Skin epidermis (tissue), 12 donors: Measurements from ENCODE around the gene NOS1.
"Not testable (repeated sequence)": the region's sequence is repeated elsewhere in the genome, so short reads cannot be mapped to it uniquely, and the experiment has no call there.

Experiments
- H3K27ac ChIP-seq, 21 experiments: fragments of 200-600 bp; sonication (generic) in 11 of 21; one replicate each; pipeline ENCODE4 v1.5.0; 2020; ENCODE audit warnings: mild to moderate bottlenecking in 3 of 21, inconsistent platforms in 2 of 21, moderate library complexity in 2 of 21
- H3K4me3 ChIP-seq, 7 experiments: fragments of 200-600 bp; sonication (generic) in 2 of 7; one replicate each; pipeline ENCODE4 v1.5.0; 2020; ENCODE audit warnings: inconsistent platforms in 2 of 7, mild to moderate bottlenecking in 2 of 7, moderate library complexity in 1 of 7

Gene NOS1

DNA sequence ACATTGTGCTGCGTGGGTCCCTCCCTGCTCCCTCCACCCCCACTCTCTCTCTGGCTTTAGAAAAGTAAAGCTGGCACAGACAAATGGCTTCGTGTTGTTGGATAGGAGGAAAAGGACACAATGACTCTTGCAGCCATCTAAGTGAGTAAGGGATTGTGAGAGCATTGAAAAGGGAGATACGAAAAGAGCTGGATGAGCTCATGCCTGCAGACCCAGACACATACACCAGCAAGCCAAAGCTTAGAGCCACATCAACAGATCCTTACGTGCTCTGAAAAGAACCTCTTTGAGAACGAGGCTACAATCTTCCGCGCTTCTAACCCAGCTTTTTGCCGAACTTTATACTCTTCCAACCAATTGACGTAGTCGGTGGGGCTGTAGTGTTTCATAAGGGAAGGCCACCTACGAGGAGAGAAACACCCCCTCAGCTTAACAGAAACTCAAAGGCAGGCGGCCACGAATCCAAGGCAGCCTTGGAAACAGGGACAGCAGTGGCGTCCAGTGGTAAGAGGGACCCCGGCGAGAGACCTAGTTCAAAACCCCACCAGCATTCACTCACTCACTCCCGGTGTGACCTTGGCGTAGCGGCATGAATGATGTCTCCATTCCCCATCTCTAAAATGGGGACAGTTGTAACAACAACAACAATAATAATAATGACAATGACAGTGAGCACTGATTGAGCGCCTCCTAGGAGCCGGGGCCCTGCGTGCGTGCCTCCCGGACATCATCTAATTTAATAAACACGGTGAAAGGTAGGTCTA is 172.3 kb downstream of the NOS1 start:
- peak overlapping the region in 12 of 21 experiments; percentile 4 to 88 (median 74) for H3K27ac ChIP-seq
- peak overlapping the region; percentile 66 to 91 (median 78) for H3K4me3 ChIP-seq

DNA sequence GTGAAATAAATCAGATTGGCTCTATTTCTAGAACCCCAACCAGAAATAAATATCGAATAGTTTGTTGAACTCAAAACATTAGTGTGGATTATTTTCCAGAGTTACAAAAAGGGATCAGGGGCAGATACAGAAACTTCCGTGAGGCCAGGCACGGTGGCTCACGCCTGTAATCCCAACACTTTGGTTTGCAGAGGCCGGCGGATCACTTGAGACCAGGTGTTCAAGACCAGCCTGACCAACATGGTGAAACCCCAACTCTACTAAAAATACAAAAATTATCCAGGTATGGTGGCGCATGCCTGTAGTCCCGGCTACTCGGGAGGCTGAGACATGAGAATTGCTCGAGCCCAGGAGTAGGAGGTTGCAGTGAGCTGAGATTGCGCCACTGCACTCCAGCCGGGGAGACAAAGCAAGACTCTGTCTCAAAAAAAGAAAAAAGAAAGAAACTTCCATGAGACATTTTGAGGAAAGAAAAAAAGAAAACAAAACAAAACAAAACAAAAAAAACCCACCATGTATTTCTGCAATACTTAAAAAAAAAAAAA is 173.2 kb downstream of the NOS1 start:
- Histone ChIP-seq H3K4me3 (no peak overlapping the region), H3K27ac (no peak overlapping the region)

DNA sequence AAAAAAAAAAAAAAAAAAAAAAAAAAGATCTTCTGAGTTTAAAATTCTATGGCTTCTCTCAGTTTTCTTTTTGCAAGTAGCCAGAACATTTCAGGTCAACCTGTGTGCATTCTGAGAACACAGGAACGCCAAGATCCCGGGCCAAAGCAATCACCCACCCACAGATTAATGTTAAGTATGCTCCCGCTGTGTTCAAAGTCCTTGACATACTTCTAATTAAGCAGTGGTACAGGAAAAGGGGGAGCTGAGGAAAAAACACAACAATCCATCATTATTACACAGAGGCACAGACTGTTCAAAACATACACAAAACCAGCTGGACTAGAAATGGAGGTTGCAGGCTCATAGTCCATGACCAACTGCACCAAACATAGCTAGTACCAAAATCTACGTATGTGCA is 174.0 kb downstream of the NOS1 start:
- H3K4me3 ChIP-seq = no peak overlapping the region
- no peak overlapping the region for H3K27ac ChIP-seq

DNA sequence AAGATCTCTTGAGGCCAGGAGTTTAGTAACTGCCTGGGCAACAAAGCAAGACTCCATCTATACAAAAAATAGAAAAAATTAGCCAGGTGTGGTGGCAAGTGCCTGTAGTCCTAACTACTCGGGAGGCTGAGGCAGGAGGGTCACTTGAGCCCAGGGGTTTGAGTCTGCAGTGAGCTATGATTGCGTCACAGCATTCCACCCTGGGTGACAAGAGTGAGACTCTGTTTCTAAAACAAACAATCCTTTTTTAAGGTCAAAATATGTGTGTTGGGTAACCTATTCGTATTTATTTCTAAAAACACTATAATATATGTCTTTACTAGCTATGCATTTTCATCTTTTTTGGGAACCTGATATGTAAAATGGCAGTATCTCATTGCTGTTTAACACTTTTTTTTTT is 178.6 kb downstream of the NOS1 start:
- Histone ChIP-seq H3K27ac (no peak overlapping the region), H3K4me3 (no peak overlapping the region)

DNA sequence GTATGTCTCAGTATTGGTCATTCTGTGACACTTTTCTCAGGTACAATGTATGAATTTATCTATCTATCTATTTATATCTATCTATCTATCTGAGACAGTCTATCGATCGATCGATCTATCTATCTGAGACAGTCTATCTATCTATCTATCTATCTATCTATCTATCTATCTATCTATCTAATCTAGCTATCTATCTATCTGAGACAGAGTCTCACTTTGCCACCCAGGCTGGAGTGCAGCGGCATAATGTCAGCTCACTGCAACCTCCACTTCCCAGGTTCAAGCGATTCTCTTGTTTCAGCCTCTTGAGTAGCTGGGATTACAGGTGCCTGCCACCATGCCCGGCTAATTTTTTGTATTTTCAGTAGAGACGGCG is 180.0 kb downstream of the NOS1 start:
- H3K27ac ChIP-seq, H3K4me3 ChIP-seq: not testable (repeated sequence)

DNA sequence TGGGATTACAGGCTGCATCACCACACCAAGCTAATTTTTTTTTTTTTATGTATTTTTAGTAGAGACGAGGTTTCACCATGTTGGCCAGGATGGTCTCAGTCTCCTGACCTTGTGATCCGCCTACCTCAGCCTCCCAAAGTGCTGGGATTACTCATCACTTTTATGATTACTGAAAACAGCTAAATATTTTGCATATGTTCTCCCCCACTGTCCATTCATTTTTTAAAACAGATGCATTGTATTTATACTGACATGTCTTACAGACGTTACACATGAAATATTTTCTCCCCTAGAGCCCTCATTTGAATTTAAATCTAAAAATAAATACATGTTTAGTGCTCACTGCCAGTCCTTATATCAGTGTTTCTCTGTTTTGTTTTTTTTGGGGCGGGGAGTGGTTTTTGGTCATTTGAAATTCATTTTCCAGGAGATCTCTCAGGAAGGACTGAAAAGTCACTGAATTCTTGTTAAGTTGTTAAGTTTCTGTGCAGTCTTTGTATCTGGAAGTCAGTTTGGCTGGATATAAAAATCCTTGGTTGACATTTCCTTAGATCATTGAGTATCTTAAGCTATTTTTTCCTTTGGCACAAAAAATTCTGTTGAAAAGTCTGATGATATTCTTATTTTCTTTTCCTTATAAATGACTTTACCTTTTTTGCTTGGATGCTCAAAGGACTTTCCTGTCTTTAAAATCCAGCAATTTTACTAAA is 180.5 kb downstream of the NOS1 start:
- H3K4me3 ChIP-seq = no peak overlapping the region
- H3K27ac ChIP-seq = no peak overlapping the region

DNA sequence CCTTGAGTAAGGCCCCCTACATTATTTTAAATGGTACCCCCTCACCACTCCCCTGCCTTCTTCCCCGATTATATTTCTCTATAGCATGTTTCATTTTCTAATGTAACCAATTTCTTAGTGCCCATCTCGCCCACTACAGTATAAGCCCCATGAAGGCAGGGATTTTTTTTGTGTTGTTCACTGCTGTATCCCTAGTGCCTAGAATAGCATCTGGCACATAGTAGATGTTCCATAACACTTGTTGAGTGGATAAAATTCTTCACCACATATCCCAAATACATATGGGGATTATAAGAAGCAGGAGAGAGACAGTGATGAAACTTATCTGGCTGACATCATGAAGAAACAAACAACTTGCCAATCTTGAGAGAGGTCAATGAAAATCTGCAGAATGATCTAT is 182.7 kb downstream of the NOS1 start:
- no peak overlapping the region for H3K27ac ChIP-seq

DNA sequence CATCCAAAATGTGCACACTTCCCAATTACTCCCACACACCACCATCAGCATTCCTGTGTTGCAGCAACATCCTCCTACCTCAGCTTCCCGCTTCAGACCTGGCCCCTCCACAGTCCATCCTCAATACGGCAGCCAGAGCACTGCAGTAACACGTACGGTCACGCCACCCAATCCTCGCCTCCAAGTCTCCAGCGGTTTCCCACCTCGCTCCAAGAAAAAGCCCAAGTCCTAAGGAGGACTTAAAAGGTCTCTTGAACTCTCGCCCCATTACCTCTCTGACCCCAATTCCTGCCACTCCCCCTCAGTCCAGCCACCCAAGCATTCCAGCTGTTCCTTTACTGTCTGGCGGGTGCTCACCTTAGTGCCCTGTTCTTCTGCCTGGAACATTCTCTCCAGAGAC is 183.1 kb downstream of the NOS1 start:
- Histone ChIP-seq H3K4me3 (no peak overlapping the region), H3K27ac (no peak overlapping the region)

More for the DNA sequence above, 182.7 kb downstream of the NOS1 start:
- no peak overlapping the region for H3K4me3 ChIP-seq

DNA sequence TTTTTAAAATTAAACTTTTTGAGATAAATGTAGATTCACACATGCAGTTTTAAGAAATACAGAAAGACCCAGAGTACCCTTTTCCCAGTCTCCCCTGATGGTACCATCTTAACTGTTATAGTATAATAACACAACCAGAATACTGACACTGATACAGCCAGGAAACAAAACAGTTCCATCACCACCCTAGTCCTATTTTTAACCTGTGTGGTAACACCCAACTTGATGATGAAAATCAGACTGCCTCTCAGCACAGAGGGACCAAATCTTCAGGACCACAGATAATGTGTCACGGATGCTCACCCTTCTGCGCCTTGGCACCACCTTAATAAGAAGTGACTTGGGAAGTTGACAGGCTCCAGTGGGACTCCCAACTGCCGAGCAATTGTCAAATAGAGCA is 189.3 kb downstream of the NOS1 start:
- H3K27ac ChIP-seq = no peak overlapping the region
- H3K4me3 ChIP-seq = no peak overlapping the region

DNA sequence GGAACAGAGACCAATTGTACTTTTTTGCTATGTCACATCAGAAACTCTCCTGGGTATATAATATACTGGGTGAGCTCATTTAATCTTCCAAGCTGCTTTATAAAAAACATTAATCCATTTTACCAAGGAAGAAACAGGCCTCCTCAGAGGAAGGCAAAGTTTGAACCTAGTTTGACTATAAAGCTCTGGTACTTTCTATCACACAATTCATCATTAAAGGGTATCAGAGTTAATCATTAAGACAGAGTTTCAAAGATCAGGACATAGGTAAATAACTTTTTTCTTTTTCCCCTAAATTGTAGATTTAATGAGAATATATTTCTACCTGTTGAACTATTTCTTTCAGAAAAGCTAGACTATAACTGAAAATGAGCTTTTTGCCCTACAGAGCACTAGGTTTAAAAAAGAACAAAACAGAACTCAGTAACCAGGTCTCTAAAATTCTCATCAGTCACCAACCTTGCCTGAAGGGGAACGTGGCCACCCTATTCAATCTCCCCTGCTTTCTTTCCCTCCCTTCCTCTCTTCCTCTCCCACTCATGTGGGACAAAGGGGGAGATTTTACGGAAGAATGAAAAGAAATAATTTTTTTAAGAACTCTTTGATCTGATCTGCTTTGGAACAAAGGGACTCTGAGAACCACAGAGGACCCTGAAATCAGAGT is 189.8 kb downstream of the NOS1 start:
- Histone ChIP-seq H3K4me3 (no peak overlapping the region), H3K27ac (no peak overlapping the region)

DNA sequence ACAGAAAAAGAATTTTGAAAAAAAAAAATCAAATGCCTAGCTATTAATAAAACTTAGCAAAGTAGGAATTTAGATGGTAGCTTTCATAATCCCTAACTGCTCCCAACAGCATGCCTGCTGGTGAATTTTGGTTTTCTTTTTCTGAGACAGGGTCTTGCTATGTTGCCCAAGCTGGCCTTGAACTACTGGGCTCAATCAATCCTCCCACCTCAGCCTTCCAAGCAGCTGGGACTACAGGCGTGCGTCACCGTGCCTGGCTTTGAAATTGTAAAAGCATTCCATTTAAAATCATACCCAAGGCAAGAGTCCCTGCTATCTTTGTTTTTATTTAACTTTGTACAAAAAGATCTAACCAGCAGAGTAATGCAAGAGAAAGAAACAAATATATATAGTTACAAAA is 191.9 kb downstream of the NOS1 start:
- H3K4me3 ChIP-seq = no peak overlapping the region
- no peak overlapping the region for H3K27ac ChIP-seq

DNA sequence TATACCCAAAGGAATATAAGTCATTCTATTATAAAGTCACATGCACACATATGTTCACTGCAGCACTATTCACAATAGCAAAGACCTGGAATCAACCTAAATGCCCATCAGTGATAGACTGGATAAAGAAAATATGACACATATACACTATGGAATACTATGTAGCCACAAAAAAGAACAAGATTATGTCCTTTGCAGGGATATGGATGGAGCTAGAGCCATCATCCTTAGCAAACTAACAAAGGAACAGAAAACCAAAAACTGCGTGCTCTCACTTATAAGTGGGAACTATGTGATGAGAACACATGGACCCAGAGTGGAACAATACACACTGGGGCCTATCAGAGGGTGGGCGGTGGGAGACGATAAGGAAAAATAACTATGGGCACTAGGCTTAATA is 192.4 kb downstream of the NOS1 start:
- Histone ChIP-seq H3K27ac (no peak overlapping the region), H3K4me3 (no peak overlapping the region)

DNA sequence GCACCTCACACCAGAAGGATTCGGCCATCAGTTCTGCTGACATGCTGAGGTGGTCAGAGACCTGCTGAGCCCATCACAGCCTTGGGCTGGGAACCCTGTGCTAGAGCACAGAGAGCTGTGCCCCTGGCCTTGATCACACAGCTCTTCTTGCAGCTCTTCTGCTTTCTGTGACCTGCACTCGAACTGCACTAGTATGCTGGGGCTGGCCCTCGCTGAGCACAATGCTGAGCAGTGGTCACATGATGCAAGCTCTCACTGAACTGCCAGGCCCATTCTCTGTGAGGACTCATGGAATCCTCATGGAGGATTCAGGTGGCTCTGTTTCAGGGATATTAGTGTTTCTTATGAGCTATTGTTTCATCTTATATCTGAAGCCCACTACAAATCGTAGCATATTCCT is 193.7 kb downstream of the NOS1 start:
- H3K27ac ChIP-seq = no peak overlapping the region
- no peak overlapping the region for H3K4me3 ChIP-seq

DNA sequence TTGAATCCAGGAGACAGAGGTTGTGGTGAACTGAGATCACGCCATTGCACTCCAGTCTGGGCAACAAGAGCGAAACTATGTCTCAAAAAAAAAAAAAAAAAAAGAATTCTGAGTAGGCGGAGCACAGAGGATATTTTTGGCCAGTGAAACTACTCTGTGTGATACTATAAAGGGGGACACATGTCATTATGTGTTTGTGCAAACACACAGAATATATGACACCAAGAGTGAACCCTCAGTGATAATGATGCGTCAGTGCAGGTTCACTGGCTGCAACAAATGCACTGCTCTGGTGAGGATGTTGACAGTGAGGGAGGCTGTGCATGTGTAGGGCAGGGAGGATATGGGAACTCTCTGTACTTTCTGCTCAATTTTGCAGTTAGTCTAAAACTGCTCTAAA is 195.3 kb downstream of the NOS1 start:
- Histone ChIP-seq H3K4me3 (no peak overlapping the region), H3K27ac (no peak overlapping the region)

DNA sequence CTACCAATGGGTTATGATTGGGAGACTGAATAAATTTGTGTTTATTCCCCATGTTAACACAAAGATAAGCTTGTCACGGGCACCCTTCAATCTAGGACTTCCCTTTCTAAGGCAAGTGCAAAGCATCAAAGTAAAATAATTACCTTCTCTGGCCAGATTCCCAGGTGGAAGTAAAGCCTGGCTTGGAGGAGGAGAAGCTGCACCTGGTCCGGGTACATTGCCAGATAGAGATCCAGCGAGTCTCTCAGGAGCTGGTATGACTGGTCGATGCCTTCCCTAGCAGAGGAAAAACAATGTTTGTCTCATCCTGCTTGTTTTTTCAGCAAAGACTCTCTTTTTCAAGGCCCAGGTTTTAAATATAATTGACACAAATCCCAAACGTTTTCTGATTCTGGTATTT is 196.1 kb downstream of the NOS1 start:
- H3K27ac ChIP-seq = no peak overlapping the region
- H3K4me3 ChIP-seq = no peak overlapping the region

DNA sequence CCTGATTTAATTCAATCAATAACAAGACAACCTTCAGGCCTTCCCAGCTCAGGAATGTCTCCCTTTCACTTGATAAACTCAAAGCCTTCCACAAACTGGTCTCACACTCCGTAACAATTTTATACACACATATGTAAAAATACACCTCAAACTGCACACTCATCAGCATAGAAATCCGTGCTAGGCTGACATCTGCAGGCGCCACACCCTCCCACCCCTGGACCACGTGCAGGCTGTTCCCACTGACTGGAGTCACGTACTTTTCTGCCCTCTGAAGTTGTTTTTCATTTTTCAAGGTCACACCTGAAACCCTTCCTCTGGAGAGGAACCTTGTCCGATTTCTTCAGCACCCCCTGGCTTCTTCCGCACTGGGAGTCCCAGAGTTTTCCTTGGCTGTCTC is 198.8 kb downstream of the NOS1 start:
- no peak overlapping the region for H3K4me3 ChIP-seq
- no peak overlapping the region for H3K27ac ChIP-seq

DNA sequence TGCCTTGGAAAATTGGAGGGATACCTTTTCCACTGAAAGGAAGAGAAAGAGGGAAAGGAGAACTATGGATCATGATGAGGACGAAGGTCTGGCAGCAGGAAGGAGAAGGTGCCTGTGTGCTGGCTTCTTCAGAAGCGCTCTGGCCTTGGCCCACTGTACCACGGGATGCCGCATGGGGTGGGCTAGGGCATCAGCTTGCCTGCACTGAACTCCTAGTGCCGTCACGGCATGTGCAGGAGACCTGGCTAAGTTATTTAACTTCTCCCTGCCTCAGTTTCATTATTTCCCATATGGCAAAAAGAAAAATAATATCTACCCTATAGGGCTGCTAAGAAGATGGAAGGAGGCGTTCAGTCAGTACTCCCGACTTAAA is 199.3 kb downstream of the NOS1 start:
- Histone ChIP-seq H3K4me3 (no peak overlapping the region), H3K27ac (no peak overlapping the region)

DNA sequence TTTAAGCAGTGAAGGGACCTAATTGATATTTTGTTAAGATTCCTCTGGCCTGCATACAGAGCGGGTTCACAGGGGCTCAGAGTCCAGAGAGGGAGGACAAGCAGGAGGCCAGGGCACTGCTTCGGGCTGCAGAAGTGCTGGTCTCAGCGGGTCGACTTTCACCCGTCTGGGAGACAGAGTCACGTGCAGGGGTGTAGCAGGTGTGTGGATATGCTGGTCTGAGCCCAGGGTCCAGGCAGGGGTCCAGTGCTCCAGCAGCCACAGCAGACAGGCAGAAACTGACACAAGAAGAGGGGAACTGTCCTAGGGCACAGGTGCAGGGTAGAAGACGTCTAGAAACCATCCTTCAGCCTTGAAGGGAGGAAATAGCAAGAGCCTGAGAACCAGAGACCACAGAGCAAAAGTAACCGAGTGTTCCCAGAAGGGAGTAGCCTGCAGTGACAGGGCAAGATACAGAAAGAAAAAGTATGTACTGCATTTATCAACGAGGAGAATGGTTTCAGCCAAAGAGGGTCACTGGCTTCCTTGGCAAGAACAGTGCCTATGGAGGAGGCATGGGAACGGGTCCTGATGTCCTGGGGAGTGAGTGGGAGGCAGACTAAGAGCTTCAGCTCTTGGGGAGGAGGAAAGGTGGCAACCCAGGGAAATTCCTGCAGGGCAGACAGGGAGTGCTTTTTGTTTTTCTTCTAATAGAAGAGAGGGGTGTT is 199.8 kb downstream of the NOS1 start:
- no peak overlapping the region for H3K27ac ChIP-seq

DNA sequence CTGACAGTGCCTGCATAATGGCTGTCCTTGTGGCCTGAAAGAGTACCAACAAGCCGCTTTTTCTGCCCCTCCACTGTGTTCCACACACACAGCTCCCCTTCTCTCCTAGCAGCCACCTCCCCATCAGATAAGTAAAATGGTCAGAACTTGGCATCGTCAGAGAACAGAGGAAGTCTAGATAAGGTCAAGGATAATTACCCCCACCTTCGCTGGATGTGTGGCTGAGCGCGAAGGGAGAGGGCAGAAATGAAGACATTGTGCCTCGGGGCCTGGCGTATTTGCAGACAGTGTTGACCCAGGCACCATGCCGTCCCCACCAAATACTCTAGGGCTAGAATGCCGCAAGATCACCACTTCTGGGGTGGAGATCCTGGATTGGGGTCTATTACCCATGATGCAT is 201.8 kb downstream of the NOS1 start:
- H3K27ac ChIP-seq = no peak overlapping the region
- H3K4me3 ChIP-seq = no peak overlapping the region

More for the DNA sequence above, 199.8 kb downstream of the NOS1 start:
- no peak overlapping the region for H3K4me3 ChIP-seq

DNA sequence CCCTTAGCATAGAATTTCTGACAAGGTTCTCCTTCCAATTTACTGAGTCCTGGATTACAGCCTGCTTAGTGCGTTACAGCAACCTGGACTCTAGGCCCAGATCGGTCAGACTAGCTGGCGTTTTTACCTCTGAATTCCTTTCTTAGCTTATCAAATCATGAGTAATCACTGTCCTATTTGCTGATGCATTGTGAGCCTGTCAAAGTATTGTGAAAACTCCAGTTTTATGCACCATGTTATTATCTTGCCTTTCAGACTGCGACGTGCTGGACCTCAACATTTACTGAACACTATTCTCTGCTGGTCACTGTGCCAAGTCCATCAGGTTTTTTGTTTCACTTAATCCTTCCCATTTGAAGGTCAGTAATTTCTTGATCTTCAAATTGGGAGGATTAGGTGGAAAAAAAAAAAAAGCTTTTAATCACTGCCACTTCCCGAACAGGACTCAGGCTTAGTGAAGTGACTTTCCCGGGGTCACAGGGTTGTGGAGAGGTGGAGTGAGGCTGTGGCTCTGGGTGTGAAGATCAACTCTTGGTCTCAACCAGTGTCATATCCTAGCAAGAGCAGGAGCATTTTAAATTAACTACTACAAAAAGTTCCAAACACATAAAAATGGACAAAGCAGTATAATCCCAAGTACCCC is 202.4 kb downstream of the NOS1 start:
- Histone ChIP-seq H3K4me3 (no peak overlapping the region), H3K27ac (no peak overlapping the region)
